ENCODE data around the gene CD96.

CD96 gene

DNA sequence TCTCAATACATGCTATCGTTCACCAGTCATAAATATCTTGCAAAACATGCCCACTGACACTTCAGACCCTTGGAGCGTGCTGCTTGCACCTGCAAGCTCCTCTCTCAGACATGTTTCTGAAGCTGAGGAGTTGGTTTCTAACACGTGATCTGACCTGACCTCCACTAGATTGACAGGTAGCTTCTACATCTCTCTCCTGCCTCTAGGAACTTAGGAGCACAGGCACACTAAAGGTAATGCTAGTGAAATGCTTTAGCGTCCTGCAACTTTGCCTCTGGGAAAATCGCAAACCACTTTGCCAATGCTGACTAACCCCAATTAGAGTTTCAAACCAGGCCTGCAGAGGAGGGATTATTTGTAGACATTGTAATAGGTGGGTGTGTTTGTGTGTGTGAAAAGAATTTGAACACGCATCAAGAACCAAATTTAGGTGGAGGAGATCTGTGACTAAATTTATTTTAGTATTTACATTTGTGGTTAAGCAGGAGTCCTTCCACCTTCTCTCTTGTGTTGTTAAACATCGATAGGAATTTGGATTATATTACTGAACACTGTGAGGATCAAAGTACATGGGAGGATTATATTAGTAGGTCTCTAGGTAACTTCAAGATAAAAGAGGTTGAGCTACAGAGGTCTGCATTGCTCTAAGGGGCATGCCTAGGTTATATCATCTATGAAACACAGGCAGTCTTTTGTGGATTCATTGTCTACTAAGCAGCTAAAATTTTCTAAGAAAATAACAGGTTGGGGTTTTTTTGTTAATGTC lies 139.8 kb downstream of the CD96 start:
- DNase-seq = no peak

GRCh38 chr3:111684640-111685039 lies 142.6 kb downstream of the CD96 start:
- DNase-seq = no peak

DNA sequence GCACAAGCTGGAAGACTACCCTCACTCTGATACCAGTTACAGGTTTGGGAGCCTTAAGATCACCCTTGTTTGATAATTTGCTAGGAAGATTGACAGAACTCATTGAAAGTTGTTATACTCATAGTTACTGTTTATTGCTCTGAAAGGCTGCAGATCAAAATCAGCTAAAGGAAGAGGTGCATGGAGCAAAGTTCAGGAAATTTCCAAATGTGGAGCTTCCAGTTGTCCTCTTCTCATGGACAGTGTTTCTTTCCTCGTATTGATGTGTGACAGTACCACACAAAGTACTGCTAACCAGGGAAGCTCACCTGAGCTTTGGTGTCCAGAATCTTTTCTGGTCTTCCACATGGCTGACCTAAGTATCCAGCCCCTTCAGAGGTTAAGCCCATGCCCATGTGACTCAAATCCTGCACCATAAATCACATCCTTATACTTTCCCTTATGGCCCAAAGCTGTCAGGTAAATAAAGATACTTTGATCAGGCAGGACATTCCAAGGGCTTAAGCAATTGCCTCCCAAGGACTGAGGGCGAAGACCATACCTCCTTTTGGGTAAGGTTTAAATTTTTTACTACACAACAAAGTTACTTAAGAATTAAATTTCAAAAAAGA lies 146.3 kb downstream of the CD96 start:
- DNase-seq = no peak

DNA sequence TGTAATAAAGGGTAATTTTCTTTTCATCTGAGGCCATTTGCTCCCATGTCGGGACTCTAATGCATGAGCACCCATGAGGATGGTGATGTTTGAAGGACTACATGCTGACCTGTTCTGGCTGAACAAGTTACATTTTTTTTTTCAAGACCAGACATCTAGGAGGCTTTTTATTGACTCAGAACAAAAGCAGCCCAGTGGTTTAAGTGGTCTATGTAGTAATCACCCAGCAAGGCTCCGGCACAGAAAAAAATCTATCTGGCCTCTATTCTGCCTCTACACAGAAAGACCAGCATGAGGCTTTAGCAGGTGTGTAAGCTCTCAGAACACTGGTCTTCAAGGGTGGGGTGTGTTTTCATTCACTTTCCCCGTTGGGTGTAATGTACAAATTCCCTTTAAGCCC lies 148.2 kb downstream of the CD96 start:
- DNase-seq = no peak

DNA sequence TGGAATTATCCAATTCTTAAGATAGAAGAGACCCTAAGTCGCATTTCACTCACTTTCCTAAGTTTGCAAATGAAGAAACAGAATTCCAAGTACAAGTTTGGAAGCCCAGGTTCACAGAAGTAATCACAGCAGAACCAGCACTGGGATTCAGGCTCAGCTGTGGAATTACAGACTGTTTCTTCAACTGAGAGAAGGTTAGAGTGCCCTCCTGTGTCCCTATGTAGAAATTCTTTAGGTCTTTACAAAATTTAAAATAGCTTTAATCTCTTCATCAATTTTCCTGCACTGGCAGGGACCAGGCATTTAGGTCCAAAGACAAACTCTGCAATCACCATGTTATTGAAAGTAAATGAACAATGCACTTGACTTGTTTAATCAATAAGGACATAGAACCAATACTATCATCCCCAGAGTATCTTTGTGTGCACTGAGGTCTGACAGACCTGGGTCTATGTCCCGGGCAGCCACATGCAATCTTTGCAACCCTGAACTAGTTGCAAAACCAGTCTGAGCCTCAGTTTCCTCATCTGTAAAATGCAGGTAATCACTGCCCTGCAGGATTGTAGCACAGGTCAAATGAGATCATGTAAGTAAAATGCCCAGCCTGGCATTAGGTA lies 149.4 kb downstream of the CD96 start:
- no peak for DNase-seq

DNA sequence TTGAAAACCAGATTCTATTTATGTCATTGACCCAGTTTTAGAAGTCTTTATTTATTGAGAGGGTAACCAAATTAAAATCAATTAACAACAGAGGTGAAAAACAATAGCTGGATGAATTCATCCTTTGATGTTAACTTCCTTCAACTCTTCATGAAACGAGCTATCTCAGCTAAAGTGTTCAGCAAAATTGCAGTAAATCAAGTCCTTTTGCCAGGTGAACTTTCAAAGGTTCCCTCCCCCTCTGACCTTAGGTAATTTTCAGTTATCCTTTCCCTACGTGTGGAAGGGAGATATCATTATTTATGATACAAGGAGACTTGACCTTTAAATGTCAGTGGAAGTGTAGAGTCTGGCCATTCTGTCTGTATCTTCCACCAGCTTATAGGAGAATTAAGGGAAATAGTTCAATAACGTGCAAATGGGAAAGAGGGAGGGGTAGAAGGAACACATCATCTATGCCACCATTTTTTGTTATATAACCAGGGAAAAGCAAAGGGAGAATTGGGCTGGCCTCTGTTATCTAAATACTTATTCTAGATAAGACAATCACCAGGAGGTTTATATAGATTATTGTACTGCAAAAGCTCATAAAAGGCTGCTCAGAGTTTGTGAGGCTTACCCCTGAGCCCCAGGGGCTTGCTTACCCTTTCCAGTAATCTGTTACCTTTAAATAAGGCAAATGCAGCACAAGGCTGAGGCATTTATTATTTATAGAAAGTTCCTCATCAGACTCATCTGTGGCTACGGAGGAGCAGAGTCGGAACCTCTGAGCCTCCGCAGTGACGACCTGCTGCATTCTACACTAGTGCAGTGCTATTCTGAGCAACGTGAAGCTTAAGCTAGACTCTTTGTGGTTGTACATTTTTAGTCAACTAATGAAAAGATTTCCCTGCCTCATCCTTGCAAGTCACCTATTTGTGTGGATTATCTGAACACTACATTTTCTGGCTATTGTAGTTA lies 150.9 kb downstream of the CD96 start:
- no peak for DNase-seq

DNA sequence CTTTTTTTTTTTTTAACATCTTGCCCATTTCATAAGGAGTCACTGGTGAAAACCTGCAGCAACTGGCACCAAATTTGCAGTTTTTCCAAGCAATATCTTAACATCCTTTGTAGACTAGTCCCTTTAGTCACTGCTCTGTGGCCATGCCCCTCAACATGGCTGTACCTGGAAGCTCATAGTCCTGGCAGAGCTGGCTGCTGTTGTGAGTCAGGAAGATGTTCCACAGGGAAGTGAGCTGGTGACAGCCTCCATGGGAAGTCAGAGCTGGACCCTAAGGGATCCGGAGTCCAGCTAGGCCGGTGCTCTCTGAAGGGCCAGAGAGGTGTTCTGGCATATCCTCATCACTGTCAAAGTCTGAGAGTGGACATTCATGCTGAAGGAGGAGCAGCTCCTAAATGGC lies 152.5 kb downstream of the CD96 start:
- DNase-seq = no peak

DNA sequence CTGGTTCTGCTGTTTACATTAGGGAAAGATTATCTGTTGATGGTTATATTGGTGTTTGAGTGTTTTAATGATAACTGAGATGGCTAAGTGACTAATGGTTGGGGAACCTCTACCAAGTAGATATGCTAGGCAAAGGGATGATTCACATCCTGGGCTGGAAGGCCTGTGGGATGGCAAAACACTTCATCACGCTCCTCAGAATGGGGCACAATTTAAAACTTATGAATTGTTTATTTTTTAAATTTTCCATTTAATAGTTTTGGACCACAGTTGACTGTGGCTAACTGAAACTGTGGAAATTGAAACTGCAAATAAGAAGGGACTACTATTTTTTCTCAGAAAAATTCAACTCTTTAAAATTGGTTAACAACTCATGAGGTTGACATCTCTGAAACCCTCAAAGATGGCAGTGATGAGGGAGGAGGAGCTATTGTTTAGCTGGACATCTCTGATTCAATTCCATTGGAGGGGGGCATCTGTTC lies 153.7 kb downstream of the CD96 start:
- peak; percentile 29 for DNase-seq

GRCh38 chr3:111700054-111700453 lies 158.1 kb downstream of the CD96 start:
- DNase-seq = no peak

GRCh38 chr3:111701292-111701906 lies 159.4 kb downstream of the CD96 start:
- DNase-seq = no peak

Data from activated CD8-positive, alpha-beta memory T cell treated with anti-CD3 and anti-CD28 coated beads, Interleukin-2, amount 50 U/mL, for 4 hours (primary cell).